GM18499 (cell line): ENCODE measurements around the gene FAM53B.

Source experiments
- ATAC-seq: cut with Tn5 transposase; IDR thresholded peaks from one replicate; pipeline ENCODE4 v1.9.1; 2021; ENCODE audit warnings: moderate number of reproducible peaks; ENCODE audit not compliant: insufficient read depth, unreplicated experiment

The FAM53B gene

DNA sequence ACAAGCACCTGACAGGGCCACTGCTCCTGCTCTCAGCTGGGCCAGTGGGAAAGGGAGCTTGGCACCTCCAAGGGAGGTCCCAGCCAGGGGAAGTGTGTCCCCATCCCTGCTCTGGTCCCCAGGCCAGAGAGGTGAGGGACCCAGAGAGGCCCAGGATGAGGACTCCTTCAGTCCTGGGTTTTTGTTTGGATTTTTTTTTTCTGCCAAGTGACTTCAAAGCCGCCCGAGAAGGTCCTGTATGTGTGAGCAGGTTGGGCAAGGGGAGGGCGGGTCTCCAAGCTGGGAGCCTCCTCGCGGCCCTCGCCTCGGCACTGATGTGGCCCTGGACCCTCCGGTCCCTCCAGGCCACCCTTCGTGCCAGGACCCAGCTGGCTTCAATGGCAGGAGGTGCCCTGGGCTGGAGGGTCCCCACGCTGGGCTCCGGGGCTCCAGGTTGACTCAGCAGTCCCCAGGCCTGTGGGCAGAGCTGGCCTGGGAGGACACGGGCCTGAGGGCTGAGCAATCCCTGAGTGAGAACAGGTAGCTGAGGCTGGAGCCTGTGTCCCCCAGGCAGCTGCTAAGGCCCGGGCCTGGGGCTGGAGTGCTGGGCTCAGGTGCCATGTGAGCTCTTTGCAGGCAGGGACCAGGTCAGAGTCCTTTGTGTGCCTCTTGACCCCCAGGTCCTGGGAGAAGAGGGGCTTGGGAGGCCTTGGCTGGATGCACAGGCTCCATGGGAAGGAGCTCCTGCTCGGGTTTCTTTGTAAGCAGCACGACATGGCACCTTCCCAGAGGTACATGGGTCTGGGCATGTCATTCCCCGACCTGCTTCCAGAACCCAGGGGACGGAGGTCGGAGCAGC, 140.6 kb downstream of the FAM53B start:
- ATAC-seq: no peak

DNA sequence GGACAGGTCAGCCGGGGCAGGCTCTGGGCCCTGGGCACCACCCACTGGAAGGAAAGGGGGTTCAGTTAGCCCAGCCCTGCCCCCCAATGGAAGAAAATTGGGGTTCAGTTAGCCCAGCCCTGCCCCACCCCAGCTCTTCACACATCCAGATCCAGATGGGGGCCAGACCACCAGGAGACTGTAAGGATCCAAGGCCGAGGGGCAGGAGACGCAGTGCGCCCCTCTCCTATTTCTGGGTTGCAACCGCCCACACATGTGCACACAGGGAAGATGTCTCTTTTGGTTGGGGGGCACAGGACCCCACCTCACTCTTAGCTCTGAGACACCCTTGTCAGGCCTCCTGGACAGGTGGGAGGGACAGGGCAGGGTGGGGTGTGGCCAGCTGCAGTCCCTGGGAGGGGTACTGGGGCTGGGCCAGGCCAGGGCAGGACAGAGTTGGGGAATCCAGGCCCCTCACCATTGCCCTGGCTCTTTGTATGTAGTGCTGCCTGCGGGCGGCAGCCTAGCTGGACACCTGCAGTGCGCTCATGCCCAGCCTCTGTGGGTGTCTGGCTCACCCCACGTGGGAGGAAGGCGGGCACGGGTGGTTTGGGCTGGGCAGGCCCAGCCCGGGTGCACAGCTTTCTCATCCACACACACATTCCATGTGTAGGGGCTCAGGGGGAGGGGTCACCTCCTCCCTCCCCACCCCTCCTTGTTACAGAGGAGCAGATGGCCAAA, 141.4 kb downstream of the FAM53B start:
- ATAC-seq: no peak

GRCh38 chr10:124602121-124602561, 142.0 kb downstream of the FAM53B start:
- no peak for ATAC-seq

DNA sequence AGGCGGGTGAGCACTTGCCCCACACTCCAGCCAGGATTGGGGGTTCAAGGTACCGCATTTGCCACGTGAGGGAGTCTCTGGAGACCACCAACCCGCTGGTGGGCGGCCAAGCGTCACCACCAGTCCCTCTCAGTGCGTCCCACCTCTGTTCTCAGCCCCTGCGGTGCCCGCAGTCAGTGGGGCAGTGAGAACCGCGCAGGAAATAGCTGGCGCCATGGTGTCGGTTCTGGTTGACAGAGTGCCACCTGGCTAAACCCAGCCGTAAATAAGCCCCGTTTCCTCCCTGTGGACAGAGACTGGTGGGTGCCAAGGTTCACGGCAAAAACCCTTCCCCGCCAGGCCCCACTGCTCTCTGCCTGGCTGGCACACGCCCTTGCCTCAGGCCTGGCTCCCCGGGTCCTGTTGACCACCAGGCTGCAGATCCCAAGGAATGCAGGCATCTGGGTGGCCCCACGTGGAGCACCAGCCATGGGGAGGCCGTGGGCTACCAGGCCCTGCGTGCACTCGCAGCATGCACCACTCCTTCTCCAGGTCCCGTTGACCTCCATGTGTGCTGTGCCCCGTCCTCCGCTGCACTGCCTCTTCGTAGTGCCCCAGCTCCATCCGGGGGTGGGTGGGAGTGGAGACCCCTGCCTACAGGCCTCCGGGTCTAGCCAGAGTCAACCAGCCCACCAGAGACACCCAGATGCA, 142.6 kb downstream of the FAM53B start:
- no peak for ATAC-seq

DNA sequence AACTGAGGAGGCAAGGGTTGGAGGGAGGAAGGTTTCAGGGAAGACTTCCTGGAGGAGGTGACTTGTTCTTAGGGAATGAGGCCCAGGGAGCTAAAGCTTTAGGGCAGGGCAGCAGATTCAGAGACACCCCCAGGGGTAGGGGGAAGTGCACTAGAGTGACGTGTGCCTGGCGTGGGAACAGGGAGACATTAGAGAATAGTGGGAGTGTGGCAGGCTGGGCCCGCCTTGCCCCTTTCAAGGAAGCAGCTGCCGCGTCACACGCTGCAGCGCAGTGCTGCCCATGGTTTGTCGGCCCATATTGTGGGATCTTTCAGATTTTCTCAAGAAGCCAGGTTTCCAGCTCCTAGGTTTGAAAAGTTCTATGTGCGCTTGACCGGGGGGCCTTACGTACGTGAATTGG, 143.2 kb downstream of the FAM53B start:
- no peak for ATAC-seq

GRCh38 chr10:124600051-124600880, 143.9 kb downstream of the FAM53B start:
- no peak for ATAC-seq

GRCh38 chr10:124599588-124600050, 144.6 kb downstream of the FAM53B start:
- ATAC-seq: no peak

DNA sequence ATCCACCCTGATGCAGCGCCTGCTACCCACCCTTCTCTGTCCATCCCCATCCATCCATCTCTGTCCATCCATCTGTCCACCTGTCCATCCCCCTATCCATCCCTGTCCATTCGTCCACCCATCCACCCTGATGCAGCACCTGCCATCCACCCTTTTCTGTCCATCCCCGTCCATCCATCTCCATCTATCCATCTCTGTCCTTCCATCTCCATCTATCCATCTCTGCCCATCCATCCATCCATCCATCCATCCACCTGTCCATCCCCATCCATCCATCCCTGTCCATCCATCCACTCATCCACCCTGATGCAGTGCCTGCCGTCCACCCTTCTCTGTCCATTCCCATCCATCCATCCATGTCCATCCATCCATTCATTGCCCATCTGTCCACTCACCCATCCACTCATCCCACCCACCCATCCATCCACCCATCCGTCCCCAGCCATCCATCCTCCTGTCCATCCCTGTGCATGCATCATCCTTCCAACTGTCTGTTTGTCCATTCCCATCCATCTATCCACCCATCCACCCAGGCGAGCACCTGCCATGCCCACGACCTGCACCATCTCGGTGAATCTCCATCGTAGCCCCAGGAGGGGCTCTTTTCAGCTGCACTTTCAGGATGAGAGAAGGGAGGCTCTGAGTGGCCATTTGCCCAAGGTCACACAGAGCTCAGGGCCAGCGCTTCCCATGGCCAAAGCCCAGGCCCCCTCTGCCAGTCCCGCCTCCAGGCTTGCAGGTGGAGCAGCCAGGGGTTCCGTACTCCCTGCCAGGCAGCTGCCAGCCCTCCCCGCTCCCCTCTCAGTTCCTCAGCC, 145.2 kb downstream of the FAM53B start:
- no peak for ATAC-seq

GRCh38 chr10:124598196-124598595, 146.0 kb downstream of the FAM53B start:
- no peak for ATAC-seq

GRCh38 chr10:124597846-124598165, 146.4 kb downstream of the FAM53B start:
- no peak for ATAC-seq

DNA sequence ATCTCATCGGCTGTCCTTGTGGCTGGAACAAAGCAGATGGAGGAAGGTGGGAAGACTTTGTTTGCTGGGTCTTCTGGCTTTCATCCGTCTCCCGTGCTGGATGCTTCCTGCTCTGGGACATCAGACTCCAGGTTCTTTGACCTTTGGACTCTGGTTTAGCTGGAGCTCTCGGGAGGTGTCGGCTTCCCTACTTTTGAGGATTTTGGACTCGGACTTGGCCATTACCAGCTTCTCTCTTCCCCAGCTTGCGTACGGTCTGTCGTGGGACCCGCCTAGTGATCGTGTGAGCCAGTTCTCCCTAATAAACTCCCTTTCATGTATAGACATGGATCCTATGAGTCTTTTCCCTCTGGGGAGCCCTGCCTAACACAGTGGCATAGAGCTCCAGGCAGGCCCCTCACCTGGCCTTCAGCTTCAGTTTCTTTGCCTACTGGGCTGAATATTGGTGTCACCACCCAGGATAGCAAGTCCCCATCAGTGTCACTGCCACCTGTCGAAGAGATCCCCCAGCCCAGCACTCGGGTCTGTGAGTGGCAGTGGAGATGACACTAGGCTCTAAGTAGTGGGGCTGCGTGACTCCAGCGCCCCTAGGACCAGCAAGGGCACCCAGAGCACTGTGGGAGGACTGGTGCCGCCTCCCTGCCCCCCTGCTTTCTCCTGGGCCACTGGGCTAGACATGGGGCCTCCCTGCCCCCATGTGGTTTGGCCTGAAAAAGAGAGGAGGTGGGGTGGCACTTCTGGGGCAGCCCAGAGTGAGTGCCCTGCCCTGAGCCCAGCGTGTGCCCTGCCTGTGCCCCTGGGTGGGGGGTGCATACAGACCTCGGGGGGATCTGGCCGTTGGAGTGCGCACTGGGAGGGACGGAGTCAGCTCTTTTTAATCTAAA, 147.0 kb downstream of the FAM53B start:
- ATAC-seq: no peak

DNA sequence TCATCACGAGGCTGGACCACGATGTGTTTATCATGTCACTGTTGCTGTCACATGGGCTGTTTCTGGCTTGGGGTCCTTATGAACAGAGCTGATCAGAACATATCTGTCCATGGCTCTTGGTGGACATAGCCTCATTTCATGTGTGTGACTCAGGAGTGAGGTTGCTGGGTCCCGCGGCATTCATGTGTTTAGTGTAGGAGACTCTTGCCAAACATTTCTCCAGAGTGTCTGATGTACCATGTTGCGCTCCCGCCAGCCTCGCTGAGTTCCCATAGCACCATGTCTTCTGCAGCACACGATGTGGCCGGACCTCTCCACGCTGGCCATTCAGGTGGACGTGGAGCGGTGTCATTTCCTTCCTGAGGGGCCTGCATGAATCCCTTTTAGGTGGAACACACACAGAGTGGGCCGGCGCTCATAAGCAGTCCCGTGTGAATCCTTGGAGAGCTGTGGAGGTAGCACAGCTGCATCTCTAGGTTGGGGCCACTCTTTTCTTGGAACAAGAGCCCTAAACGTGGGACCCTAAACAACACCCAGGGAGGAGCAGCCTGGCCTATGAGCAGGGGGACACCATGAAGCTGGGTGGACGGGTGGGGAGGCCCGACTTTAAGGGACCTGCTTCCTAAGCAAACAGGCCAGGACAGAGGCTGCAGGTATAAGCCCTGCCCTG, 147.9 kb downstream of the FAM53B start:
- ATAC-seq: no peak

DNA sequence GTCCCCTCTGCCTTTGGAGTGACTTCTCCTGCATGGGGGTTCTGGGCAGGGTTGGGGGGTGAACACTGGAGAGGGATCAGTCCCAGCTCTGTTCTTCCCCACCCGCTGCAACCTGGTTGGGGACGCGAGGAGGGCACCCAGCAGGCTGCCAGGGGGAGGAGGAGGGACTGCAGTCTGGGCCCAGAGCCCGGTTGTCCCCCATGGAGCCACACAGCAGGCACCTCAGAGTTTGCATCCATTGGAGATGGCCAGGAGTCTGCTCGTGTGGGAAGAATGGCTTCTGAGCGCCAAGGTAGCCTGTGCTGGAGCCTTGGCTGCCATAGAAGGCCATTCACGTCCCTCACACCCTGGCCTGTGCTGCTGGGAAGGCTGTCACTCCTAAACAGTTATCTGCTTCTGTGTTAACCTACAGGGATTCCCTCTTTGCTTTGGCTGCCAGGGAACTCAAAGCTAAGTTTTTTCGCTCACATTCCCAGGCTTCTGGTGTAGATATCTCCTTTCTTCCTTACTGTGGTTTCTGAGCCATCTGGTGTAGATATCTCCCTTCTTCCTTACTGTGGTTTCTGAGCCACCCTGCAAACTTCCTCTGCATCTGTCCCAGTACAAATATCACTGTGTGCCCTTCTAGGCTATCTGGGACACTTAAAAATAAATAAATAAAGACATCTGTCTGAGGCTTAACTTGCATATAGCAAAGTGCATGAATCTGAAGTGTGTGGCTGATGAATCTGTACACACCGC, 148.9 kb downstream of the FAM53B start:
- ATAC-seq: no peak

GRCh38 chr10:124594240-124594639, 149.9 kb downstream of the FAM53B start:
- no peak for ATAC-seq

- ATAC-seq: no peak
Observed at GRCh38 chr10:124593431-124593985, 150.7 kb downstream of the FAM53B start.

DNA sequence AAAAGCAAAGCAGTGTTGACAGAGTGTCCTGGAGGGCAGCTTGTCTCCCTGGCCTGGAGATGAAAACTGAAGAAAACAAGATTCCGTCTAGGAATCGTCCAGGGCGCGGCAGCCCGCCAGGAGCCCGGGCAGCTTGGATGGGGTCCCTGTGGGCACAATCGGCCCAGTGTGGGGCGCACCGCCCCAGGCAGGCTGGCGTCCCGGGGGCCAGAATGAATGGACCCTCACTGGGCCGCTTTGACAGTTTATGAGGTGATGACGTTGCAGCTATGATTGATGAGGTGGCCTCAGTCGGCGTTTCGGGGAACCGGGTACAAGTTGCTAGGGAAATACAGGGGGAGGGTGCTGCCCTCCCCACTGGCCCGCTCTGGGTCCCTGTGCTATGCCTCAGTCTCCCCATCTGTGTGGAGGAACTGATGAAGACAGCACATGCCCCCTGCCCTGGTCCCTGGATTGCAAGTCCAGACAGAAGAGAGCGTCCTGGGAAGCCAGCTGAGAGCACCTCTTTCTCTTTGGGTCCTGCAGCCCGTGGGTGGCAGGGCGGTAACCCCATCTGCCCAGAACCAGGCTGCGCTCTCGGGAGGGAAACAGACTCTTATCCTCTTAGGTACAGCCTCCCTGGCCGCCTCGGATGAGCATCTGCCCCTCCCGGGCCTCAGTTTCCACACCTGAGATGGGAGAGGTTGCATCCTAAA, 151.3 kb downstream of the FAM53B start:
- no peak for ATAC-seq
